H1 (cell line): ENCODE measurements around the gene TLK1.

ENCODE experiments used
- BRCA1 ChIP-seq: IDR thresholded peaks from 2 replicates; pipeline ENCODE4 v1.6.1; 2012; ENCODE audit warnings: low read depth, low read length, improper control_type of control experiment
- CHD1 ChIP-seq: IDR thresholded peaks from 2 replicates; pipeline ENCODE4 v1.6.1; 2012; ENCODE audit warnings: low read depth, low read length, improper control_type of control experiment
- CTCF ChIP-seq, 3 experiments: IDR thresholded peaks; 1 replicate in 2 of 3; 2 replicates in 1 of 3; pipeline versions ENCODE4 v1.5.1 to v1.6.1; 2011; ENCODE audit warnings: low read length in 3 of 3, mild to moderate bottlenecking in 3 of 3, inconsistent platforms in 2 of 3, low read depth in 1 of 3, moderate library complexity in 1 of 3; ENCODE audit not compliant: insufficient read depth in 1 of 3; ENCODE audit errors: control extremely low read depth in 1 of 3
- HDAC6 ChIP-seq: IDR thresholded peaks from one replicate; pipeline ENCODE4 v1.7.1; 2012; ENCODE audit warnings: low read depth, mild to moderate bottlenecking, inconsistent platforms, low read length, moderate library complexity
- RAD21 ChIP-seq, 2 experiments: IDR thresholded peaks in 1 of 2; conservative IDR thresholded peaks in 1 of 2; 2 replicates each; pipeline ENCODE4 v1.6.1; 2011; ENCODE audit warnings: low read depth in 2 of 2, low read length in 2 of 2, improper control_type of control experiment in 1 of 2, inconsistent platforms in 1 of 2, mild to moderate bottlenecking in 1 of 2, moderate library complexity in 1 of 2
- YY1 ChIP-seq: IDR thresholded peaks from 2 replicates; pipeline ENCODE4 v1.6.1; 2011; ENCODE audit warnings: low read depth, mild to moderate bottlenecking, low read length

GRCh38 chr2:170997893-170998597, 162.6 kb downstream of the TLK1 start:
- TF ChIP-seq YY1 (no peak), RAD21 (IDR thresholded peaks at IDR 0.05 in 1 of 2, conservative IDR thresholded peaks at IDR 0.05 in 1 of 2; ENCODE audit: low read depth in 2 of 2, low read length in 2 of 2) (no peak), CHD1 (no peak), HDAC6 (no peak), CTCF (IDR thresholded peaks at IDR 0.05; ENCODE audit: control extremely low read depth in 1 of 3, insufficient read depth in 1 of 3, low read depth in 1 of 3, low read length in 3 of 3) (no peak), BRCA1 (no peak)
